GM18951 (cell line): ENCODE measurements around the gene CCL20.
"Not testable (repeated sequence)": the region's sequence is repeated elsewhere in the genome, so short reads cannot be mapped to it uniquely, and the experiment has no call there.

Experiments
- POLR2A ChIP-seq: IDR thresholded peaks from 4 replicates; pipeline ENCODE4 v1.6.1; 2011; ENCODE audit warnings: mild to moderate bottlenecking; ENCODE audit not compliant: insufficient read length, insufficient read depth; ENCODE audit errors: extremely low read depth
- in situ Hi-C: fragments of 300-500 bp; cut with MboI; formaldehyde crosslinking; loops from one replicate; pipeline ENCODE4 v1.12.0; 2022; ENCODE audit warnings: low sequenced_read_pairs, mixed read lengths, inconsistent platforms; ENCODE audit not compliant: unreplicated experiment

The CCL20 gene

DNA sequence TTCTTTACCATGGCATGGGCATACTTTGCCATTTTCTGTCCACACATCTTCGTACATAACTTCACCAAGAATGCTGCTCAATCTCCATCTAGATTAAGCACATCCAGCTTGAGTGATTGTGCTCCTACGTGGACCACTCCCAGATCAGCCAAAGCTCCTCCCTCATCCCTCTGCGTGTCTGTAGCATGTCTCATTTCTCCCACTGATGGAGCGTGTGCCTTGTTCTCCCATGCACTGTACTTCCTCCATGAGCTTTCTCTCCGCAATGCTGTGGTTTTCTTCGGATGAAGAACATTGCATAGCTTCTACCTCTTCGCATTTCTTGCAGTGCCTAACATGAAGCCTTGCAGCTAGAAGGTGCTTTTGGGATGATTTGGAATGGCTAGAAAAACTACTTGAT lies 13.5 kb downstream of the CCL20 start:
- in situ Hi-C loops: no loop called here
- TF ChIP-seq POLR2A: no peak

DNA sequence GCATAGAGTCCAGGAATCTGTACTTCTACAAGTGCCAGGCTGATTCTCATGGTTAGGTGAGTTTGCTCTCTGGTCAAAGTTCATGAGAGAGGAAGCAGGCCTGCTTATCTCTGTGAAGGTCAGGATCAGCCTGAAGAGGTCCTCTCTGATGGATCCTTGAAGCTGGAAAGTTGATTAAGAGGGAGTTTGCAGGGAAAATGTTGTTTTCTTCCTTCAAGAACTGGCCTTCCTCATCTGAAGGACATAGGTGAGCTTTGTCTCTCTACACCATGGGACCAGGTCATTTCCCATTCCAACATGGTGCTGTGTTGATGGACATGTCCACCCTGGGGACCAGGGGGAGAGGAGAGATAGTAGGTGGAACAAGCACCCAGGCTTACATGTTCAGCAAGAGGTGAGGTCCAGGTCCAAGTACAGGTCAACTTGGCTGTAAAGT lies 14.9 kb downstream of the CCL20 start:
- in situ Hi-C loops: no loop called here
- no peak for TF ChIP-seq POLR2A

DNA sequence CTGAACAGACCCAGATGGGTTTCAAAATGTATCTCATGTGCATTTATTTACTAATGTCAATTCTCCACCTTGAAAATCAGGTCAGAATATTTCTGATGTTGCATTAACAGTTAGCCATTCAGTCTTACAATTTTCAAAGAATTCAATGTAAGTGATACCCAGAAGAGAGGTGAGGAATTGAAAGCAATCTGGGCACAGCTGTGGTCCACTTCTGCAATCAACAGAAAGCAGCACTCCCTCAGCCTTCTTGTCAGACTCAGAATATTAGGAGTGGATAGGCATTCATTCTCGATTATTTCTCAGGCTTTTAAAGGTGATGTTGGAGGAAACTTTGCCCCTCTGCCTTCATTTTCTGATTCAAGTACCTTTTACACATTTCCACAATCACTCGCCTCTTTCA lies 15.7 kb downstream of the CCL20 start:
- in situ Hi-C loops: no loop called here
- no peak for TF ChIP-seq POLR2A

DNA sequence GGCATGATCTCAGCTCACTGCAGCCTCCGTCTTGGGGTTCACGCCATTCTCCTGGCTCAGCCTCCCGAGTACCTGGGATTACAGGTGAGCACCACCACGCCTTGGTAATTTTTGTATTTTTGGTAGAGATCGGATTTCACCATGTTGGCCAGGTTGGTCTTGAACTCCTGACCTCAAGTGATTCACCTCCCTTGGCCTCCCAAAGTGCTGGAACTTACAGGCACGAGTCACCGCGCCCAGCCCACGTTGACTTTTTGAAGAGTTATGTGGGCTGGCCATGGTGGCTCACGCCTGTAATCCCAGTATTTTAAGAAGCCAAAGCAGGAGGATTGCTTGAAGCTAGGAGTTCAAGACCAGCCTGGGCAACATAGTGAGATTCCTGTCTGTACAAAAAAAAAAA lies 20.8 kb downstream of the CCL20 start:
- in situ Hi-C loops: no loop called here
- no peak for TF ChIP-seq POLR2A

DNA sequence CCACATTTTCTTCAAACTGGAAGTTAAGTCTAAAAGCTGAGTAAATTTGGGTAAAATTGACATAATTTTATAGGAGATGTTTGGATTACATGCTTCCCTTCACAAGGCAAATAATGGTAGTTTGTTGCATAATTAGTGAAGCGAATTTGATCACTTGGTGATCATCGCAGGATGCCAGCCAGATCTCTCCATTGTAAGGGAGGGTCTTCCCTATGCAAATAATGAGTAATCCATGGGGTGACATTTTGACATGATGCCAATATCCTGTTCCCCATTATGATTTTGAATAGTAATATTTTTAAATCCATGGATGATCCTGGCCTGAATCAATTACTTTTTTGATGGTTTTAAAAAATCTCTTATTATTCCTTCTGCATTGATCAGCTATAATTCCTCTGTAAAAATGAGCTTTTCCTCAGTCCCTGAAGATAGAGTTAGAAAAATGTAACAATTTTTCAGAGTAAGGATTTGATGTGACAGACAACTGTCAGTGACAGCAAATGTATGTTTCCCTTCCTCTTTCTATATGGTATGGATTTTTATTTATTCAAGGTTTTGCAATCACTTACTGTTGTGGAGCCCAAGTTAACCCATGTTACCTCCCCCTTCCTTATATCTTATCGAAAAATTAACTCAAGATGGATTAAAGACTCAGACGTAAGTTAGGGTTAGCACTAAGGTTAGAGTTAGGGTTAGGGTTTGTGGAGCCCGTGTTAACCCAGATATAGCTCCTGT lies 21.4 kb downstream of the CCL20 start:
- in situ Hi-C loops: no loop called here
- TF ChIP-seq POLR2A: no peak

DNA sequence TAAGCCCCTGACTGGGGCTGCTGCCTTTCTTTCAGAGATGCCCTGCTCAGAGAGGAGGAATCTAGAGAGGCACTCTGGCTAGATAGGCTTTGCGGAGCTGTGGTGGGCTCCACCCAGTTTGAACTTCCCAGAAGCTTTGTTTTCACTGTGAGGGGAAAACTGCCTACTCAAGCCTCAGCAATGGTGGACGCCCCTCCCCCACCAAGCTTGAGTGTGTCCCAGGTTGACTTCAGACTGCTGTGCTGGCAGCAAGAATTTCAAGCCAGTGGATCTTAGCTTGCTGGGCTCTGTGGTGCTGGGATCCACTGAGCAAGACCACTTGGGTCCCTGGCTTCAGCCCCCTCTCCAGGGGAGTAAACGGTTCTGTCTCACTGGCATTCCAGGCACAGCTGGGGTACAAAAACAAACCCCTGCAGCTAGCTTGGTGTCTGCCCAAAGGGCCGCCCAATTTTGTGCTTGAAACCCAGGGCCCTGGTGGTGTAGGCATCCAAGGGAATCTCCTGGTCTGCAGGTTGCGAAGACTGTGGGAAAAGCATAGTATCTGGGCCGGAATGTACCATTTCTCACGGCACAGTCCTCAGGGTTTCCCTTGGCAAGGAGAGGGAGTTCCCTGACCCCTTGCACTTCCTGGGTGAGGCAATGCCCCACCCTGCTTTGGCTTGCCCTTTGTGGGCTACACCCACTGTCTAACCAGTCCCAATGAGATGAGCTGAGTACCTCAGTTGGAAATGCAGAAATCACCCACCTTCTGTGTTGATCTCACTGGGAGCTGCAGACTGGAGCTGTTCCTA lies 25.9 kb downstream of the CCL20 start:
- in situ Hi-C loops: not testable (repeated sequence)

DNA sequence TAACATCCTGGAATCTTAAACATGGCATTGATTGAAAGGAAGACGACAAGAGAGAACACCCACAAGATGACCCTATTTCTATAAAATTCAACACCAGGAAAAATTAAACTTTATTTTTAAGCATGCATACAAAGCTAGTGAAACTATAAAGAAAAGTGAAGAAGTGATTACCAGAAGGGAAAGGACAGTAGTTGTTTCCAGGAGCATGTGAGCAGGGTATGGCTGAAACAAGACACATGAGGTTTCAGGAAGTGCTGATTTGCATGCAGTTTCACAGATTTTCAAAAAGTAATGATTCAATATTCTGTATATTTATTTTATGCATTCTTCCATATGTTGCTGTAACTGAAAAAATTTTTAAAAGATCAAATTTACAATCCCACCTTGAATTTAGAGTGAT lies 33.2 kb downstream of the CCL20 start:
- in situ Hi-C loops: no loop called here
- TF ChIP-seq POLR2A: no peak

DNA sequence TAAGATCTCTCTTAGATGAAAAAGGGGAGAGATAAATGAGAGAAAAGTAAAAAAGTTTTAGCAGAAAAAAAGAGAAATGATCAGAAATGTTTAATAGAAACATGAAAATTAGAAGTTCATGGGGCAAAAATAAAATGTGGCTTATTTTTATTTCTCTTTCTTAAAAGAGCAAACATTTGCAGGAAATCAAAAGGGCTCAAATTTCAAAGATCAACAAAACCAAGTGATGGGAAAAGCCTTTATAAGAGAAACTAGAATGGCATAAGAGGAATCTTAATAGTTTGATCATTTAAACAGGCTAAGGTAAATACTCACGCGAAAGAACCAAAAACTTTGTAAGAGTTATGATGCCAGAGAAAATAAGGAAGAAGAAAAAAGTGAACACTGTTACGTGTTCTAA lies 34.5 kb downstream of the CCL20 start:
- in situ Hi-C loops: no loop called here
- no peak for TF ChIP-seq POLR2A

DNA sequence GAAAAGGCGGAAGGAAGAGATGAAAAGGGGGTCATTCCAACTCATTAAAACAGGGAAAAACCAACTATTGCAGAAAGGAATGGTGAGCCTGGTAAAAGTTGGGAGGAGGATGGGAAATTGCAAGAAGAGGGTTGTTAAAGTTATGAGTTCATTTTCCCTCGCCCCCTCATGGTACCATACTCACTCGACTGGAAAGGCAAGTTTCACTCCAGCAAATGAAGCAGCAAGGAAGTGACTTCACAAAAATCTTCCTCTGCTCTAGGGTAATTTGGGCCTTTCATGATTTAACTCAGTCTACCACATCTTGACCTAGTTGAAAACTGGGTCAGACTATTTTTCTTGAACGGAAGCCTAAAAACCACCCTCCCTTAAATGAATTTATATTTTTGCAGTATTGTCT lies 34.9 kb downstream of the CCL20 start:
- no peak for TF ChIP-seq POLR2A
- in situ Hi-C loops: no loop called here

DNA sequence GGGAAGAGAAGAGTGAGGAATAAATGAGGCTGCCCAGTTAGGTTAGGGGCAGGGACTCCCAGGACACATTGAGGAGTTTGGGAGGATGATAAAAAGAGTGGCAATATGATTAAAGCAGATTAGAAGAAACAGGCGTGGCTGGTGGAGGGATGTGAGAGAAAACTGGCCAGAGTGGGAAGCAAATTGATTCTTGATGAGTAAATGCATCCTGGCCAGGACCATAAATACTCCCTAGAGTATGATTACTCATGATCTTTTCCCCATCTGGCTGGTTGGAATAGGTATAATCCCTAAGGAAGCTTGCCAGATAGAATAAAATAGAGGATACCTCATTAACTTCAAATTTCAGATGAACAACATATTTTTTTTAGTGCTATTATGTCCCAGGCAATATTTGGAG lies 36.3 kb downstream of the CCL20 start:
- in situ Hi-C loops: no loop called here

DNA sequence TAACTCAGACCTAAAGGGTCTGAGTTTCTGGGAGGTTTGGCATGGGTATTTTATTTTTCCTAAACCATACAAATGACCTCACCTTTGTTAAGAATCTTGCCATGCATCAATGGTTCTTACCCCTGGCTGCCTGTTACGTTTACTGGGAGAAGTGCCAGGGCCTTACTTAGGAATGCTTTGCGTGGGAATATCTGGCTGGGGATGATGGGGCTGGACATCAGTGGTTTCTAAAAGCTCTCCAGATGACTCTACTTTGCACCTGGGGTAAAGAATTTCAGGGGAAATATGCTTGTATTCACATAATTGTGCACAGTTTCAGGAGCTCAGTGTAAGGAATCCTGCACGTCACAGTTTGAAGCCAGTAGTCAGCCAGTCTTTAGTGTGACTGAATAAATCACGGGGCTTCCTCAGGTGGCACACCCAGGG lies 39.6 kb downstream of the CCL20 start:
- in situ Hi-C loops: no loop called here

More for the DNA sequence above, 36.3 kb downstream of the CCL20 start:
- no peak for TF ChIP-seq POLR2A

DNA sequence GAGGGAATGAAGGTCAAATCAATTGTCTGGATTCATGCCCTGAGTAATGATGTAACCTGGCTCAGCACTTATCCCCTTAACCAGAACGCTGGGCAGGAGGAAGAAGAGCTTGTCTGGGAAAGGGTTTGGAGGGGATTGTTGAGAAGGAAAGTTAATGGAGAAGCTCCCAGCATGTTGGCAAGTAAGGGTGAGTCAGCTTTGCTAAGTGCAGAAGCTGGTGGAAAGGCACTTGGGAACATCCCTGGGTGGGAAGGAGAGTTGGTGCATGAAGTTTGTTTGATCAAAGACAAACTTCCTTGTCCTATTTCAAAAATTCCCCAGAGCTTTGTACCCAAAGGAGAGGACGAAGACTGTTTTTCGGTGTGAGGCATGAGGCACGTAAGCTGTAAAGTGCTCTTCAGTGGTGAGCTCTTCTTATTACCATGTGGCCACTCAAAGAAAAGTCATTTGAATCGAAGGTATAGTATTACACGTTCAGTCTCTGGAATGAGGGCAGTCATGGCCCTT lies 40.2 kb downstream of the CCL20 start:
- no peak for TF ChIP-seq POLR2A
- in situ Hi-C loops: no loop called here

More for the DNA sequence above, 39.6 kb downstream of the CCL20 start:
- no peak for TF ChIP-seq POLR2A

DNA sequence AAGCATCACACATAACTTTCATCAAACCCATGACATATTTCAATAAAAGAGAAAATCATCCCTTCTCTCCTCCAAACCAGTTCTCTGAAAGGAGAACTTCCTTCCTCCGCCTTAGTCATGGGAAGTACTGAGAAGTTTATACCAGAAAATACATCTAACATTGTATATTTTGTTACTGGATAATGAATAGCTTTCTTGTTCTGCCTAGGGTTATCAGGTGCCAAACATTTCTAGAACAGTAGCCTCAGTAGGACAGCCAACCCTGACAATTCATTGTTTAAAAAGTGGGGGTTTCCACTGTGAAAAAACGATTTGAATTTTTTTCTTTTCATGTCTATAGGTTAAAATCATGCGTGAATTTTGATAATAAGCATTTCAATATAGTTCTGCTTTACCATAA lies 41.8 kb downstream of the CCL20 start:
- TF ChIP-seq POLR2A: no peak
- in situ Hi-C loops: no loop called here

DNA sequence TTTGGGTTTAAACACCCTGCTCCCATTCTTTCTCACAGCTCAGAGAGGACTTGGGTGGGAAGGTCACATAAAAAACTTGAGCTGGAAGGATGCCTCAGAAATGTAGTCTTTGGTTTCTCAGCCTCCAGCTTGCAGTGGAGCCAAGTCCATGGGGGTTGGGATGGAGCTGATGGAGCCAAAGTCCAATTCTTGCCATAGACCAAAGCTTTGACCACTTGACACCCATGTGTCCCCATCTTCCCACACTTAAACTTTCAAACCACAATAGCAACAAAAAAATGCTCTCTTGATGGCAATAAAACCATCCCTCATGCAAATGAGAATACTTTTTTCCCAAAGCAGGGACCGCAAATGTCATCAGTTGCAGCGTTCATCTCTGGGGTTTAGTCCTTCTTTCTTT lies 43.1 kb downstream of the CCL20 start:
- in situ Hi-C loops: no loop called here

More for the DNA sequence above, 43.1 kb downstream of the CCL20 start:
- TF ChIP-seq POLR2A: no peak
